ENCODE data around the gene CELF2. TPM values are rescaled to one million over a fixed set of nuclear protein-coding genes. Genes with fewer than 3 reads are reported as not detected.

CELF2 gene
- total RNA-seq, 4 donors from 2014 or later = 8.7 to 28.6 (median 22.9) TPM

DNA sequence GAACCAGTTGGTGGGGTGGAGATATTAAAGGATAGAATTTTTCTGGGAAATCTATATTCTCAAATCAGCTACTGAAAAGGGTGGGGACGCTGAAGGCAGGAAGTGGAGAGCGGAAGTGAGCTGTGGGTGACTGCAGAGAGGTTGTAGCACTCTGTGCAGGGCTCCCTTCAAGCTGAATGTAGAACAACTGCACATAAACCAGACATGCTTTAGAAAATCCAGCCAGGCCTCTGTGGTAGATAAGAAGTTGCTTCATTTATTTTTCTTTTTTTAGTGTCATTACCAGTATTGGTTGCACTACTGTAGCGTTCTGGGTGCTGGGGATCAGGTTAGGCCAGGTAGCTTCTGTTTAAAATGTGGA is 127.8 kb downstream of the CELF2 start:
- TF ChIP-seq, protein P1, sequence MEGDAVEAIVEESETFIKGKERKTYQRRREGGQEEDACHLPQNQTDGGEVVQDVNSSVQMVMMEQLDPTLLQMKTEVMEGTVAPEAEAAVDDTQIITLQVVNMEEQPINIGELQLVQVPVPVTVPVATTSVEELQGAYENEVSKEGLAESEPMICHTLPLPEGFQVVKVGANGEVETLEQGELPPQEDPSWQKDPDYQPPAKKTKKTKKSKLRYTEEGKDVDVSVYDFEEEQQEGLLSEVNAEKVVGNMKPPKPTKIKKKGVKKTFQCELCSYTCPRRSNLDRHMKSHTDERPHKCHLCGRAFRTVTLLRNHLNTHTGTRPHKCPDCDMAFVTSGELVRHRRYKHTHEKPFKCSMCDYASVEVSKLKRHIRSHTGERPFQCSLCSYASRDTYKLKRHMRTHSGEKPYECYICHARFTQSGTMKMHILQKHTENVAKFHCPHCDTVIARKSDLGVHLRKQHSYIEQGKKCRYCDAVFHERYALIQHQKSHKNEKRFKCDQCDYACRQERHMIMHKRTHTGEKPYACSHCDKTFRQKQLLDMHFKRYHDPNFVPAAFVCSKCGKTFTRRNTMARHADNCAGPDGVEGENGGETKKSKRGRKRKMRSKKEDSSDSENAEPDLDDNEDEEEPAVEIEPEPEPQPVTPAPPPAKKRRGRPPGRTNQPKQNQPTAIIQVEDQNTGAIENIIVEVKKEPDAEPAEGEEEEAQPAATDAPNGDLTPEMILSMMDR (IDR thresholded peaks at IDR 0.05) = no peak
- TF ChIP-seq POLR2A (IDR thresholded peaks at IDR 0.05) = no peak
- TF ChIP-seq POLR2AphosphoS5 (IDR thresholded peaks at IDR 0.05) = no peak
- no peak for TF ChIP-seq EP300 (IDR thresholded peaks at IDR 0.05)
- Histone ChIP-seq H3K4me3 (no peak overlapping the region), H3K27me3 (no peaks in the 10 kb centered on the region), H3K27ac (peak overlapping the region; percentile 45), H3K4me1 (peaks cover 48% of the 10 kb centered on the region), H3K36me3 (no peaks in the 10 kb centered on the region), H3K9me3 (no peaks in the 10 kb centered on the region)
- WGBS = 72% methylated on average over 3 of the region's 3 CpGs
- no peak for DNase-seq (ENCODE audit: low spot score in 2 of 2)

DNA sequence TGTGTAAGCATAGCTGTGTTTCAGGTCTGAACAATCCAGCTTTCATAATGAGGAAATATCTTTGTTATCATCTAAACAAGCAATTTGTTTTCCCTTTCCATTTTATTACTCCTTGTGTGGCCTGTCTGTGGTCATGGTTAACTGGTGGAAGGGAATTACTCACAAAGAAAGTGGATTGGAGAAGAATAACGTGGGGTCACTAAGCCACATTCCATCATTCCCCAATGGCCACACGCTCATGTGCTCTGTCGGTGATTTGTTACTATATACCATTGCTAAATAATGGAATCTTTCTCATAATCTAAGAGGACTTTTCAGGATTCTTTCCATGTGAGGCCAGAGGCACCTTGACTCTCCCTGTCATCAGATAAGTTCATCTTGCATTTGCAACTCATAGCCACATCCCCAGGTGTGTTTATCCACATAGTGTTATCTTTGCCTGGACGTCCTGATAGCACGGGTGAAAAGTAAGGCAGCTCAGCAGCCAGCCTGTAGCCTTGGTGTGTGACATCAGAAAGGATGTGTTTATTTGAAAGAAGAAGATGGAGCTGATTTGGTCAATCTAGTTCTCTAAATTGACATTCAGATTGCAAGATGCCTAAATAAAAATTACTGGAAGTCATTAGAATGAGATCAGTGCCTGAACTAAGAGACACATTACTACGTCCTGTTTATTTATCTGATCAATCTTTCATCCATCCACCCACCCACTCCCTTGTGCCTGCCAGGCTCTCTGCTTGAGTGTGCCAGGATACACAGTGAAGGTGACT is 128.9 kb downstream of the CELF2 start:
- H3K4me3 ChIP-seq = no peak overlapping the region
- H3K27ac ChIP-seq = peak overlapping the region; percentile 18
- H3K4me1 ChIP-seq = peaks cover 57% of the 10 kb centered on the region
- H3K27me3 ChIP-seq = no peaks in the 10 kb centered on the region
- H3K9me3 ChIP-seq = no peaks in the 10 kb centered on the region
- no peak for DNase-seq (ENCODE audit: low spot score in 2 of 2)
- WGBS = 61% methylated on average over 6 of the region's 6 CpGs
- no peaks in the 10 kb centered on the region for H3K36me3 ChIP-seq
- TF ChIP-seq EP300 (IDR thresholded peaks at IDR 0.05) (no peak), POLR2AphosphoS5 (IDR thresholded peaks at IDR 0.05) (no peak), POLR2A (IDR thresholded peaks at IDR 0.05) (no peak)
- TF ChIP-seq, protein P1 (IDR thresholded peaks at IDR 0.05) = no peak

DNA sequence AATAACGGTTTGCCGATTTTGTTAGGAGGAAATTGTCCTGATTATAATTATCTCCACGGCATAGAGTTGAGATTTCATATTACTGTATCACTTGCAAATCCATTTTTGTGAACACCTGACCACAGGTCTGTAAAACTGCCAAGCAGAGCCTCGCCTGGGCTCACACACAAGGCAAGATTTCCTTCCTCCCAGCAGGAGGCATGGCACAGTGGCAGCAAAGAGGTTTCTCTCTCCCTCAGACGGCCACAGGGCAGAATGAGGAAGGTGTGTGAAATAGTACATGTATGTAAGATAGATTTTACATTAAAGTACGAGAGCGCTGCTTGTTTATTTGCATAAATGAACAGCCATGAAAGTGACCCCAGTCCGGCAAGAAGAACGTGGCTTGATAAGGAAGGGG is 130.1 kb downstream of the CELF2 start:
- no peaks in the 10 kb centered on the region for H3K27me3 ChIP-seq
- no peak overlapping the region for H3K4me3 ChIP-seq
- H3K9me3 ChIP-seq = no peaks in the 10 kb centered on the region
- peak overlapping the region; percentile 22 for H3K27ac ChIP-seq
- peaks cover 57% of the 10 kb centered on the region for H3K4me1 ChIP-seq
- DNase-seq (ENCODE audit: low spot score in 2 of 2) = no peak
- 58% methylated on average over 9 of the region's 9 CpGs for WGBS
- no peak for TF ChIP-seq POLR2AphosphoS5 (IDR thresholded peaks at IDR 0.05)
- TF ChIP-seq EP300 (IDR thresholded peaks at IDR 0.05) = no peak
- TF ChIP-seq, protein P1 (IDR thresholded peaks at IDR 0.05) = no peak
- TF ChIP-seq POLR2A (IDR thresholded peaks at IDR 0.05) = no peak
- no peaks in the 10 kb centered on the region for H3K36me3 ChIP-seq

DNA sequence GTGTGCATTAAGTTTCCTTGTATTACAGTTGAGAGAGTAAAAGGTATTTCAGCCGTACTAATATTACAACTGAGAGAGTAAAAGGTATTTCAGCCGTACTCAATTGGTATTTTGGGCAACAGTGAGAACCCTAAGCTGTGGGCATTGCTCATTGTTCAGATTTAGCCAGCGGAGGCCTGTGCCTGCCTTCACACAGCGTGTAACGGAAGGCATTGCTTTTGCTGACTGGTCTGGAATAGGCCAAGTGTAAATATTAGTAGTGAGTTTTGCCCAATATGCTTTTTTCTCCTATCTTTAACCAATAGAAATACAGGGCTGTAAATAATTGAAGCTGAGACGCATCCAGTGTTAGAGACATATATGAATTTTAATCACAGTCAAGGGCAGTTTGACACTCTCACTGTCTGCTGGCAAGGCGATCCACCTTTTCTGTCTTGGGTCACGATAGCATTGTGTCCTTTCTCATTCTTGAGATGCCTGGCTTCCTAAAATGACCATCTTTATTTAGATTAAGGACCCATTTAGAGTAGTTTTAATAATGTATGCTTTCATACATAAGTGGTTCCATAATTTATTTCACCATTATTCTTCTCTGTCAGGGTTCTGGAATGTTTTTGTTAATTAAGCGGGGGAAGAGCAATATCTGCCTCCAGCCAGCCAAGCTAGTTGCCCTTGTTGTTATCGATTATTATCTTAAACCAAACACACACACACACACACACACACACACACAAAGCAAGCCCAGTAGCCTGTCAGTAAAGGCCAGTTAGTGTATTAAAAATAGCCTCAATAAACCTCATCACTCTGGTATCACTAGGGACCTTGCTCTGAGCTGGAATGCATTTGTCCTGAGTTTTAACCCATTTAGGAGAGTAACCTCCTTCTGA is 130.7 kb downstream of the CELF2 start:
- H3K36me3 ChIP-seq = no peaks in the 10 kb centered on the region
- DNase-seq (ENCODE audit: low spot score in 2 of 2) = no peak
- H3K27me3 ChIP-seq = no peaks in the 10 kb centered on the region
- no peak overlapping the region for H3K4me3 ChIP-seq
- 80% methylated on average over 10 of the region's 10 CpGs for WGBS
- peak overlapping the region; percentile 22 for H3K27ac ChIP-seq
- H3K9me3 ChIP-seq = no peaks in the 10 kb centered on the region
- TF ChIP-seq POLR2A (IDR thresholded peaks at IDR 0.05) (no peak), EP300 (IDR thresholded peaks at IDR 0.05) (no peak), POLR2AphosphoS5 (IDR thresholded peaks at IDR 0.05) (no peak)
- TF ChIP-seq, protein P1 (IDR thresholded peaks at IDR 0.05) = no peak
- H3K4me1 ChIP-seq = peaks cover 59% of the 10 kb centered on the region

DNA sequence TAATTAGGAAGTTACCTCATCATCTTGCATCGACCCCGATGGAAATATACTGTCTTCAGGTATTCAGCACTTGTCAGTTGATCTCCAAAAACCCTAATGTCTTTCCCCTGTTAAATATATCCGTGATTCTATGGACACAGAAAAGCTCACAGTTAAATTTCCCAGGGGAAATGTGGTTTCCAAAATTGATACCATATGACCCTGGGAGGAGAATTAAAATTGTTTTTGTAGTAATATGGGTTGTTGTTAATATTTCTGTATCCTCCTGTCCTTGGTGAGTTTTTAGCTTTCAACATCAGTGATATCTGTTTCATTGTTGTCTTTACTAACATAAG is 132.1 kb downstream of the CELF2 start:
- Histone ChIP-seq H3K27ac (peak overlapping the region; percentile 32), H3K4me3 (no peak overlapping the region), H3K4me1 (peaks cover 59% of the 10 kb centered on the region), H3K36me3 (no peaks in the 10 kb centered on the region), H3K9me3 (no peaks in the 10 kb centered on the region), H3K27me3 (no peaks in the 10 kb centered on the region)
- no peak for TF ChIP-seq EP300 (IDR thresholded peaks at IDR 0.05)
- TF ChIP-seq POLR2AphosphoS5 (IDR thresholded peaks at IDR 0.05) = no peak
- no peak for TF ChIP-seq POLR2A (IDR thresholded peaks at IDR 0.05)
- TF ChIP-seq, protein P1 (IDR thresholded peaks at IDR 0.05) = no peak
- DNase-seq (ENCODE audit: low spot score in 2 of 2) = no peak
- WGBS = 50% methylated on average over 3 of the region's 3 CpGs

Data from suprapubic skin (tissue), 4 donors.